SK-N-SH treated with all-trans-retinoic acid at 6 μM for 48 hours (cell line): ENCODE measurements around the gene CRACR2A.
A peak's percentile ranks its signal among the peaks of the same experiment; 100 is the strongest.

ENCODE experiments used
- ATAC-seq: fragments of 200-7000 bp; cut with Tn5 transposase; 3 replicates; pipeline ENCODE4 v1.9.1; 2020; ENCODE audit warnings: mild to moderate bottlenecking, moderate library complexity
- ARNTL ChIP-seq: fragments of 450-650 bp; formaldehyde crosslinking; IDR thresholded peaks from 2 replicates; pipeline ENCODE4 v1.5.0; 2020; ENCODE audit warnings: low read depth, mild to moderate bottlenecking, moderate library complexity, borderline replicate concordance
- BACH2 ChIP-seq: fragments of 250-450 bp; sonication (Bioruptor Pico); IDR thresholded peaks from 2 replicates; pipeline ENCODE4 v1.9.0; 2021; ENCODE audit warnings: mild to moderate bottlenecking, borderline replicate concordance
- CREB5 ChIP-seq: fragments of 250-450 bp; sonication (Bioruptor Pico); IDR thresholded peaks from 2 replicates; pipeline ENCODE4 v1.5.1; 2020; ENCODE audit warnings: low read depth, mild to moderate bottlenecking, moderate library complexity
- CSRNP3 ChIP-seq: fragments of 250-450 bp; sonication (Bioruptor Pico); IDR thresholded peaks from 2 replicates; pipeline ENCODE4 v1.5.1; 2021; ENCODE audit warnings: mild to moderate bottlenecking, moderate library complexity
- GLIS3 ChIP-seq: fragments of 250-450 bp; sonication (Bioruptor Pico); IDR thresholded peaks from 2 replicates; pipeline ENCODE4 v1.5.0; 2020; ENCODE audit warnings: mild to moderate bottlenecking, moderate library complexity
- ISL1 ChIP-seq: fragments of 250-450 bp; sonication (Bioruptor Pico); IDR thresholded peaks from 2 replicates; pipeline ENCODE4 v2.1.2; 2022; ENCODE audit warnings: mild to moderate bottlenecking, moderate library complexity
- OSR1 ChIP-seq: fragments of 250-450 bp; sonication (Bioruptor Pico); IDR thresholded peaks from 2 replicates; pipeline ENCODE4 v1.8.0; 2022; ENCODE audit warnings: moderate library complexity, mild to moderate bottlenecking, inconsistent platforms
- PATZ1 ChIP-seq: fragments of 250-450 bp; sonication (Bioruptor Pico); IDR thresholded peaks from 2 replicates; pipeline ENCODE4 v1.8.0; 2020; ENCODE audit warnings: mild to moderate bottlenecking, moderate library complexity, borderline replicate concordance
- POU6F1 ChIP-seq: fragments of 250-450 bp; sonication (Bioruptor Pico); IDR thresholded peaks from 2 replicates; pipeline ENCODE4 v1.8.0; 2021; ENCODE audit warnings: low read depth, mild to moderate bottlenecking, moderate library complexity, borderline replicate concordance
- PPARA ChIP-seq: fragments of 250-450 bp; sonication (Bioruptor Pico); IDR thresholded peaks from 2 replicates; pipeline ENCODE4 v1.5.0; 2020; ENCODE audit warnings: mild to moderate bottlenecking, borderline replicate concordance
- RARB ChIP-seq: fragments of 250-450 bp; sonication (Bioruptor Pico); IDR thresholded peaks from 2 replicates; pipeline ENCODE4 v1.8.0; 2021; ENCODE audit warnings: mild to moderate bottlenecking, moderate library complexity
- TCF4 ChIP-seq: fragments of 250-450 bp; sonication (Bioruptor Pico); IDR thresholded peaks from 2 replicates; pipeline ENCODE4 v1.8.0; 2021; ENCODE audit warnings: mild to moderate bottlenecking, moderate library complexity, borderline replicate concordance
- TOX ChIP-seq: fragments of 250-450 bp; sonication (Bioruptor Pico); IDR thresholded peaks from 2 replicates; pipeline ENCODE4 v1.8.0; 2021; ENCODE audit warnings: mild to moderate bottlenecking, moderate library complexity, borderline replicate concordance
- TSHZ2 ChIP-seq: fragments of 250-450 bp; sonication (Bioruptor Pico); IDR thresholded peaks from 2 replicates; pipeline ENCODE4 v1.5.0; 2020; ENCODE audit warnings: mild to moderate bottlenecking, moderate library complexity
- ZC3H10 ChIP-seq: fragments of 250-450 bp; sonication (Bioruptor Pico); IDR thresholded peaks from 2 replicates; pipeline ENCODE4 v1.5.1; 2021; ENCODE audit warnings: mild to moderate bottlenecking, moderate library complexity
- ZFP30 ChIP-seq: fragments of 450-650 bp; formaldehyde crosslinking; IDR thresholded peaks from 2 replicates; pipeline ENCODE4 v1.5.0; 2022; ENCODE audit warnings: mild to moderate bottlenecking, moderate library complexity
- ZNF565 ChIP-seq: fragments of 450-650 bp; formaldehyde crosslinking; conservative IDR thresholded peaks from 2 replicates; pipeline ENCODE4 v1.5.0; 2020; ENCODE audit warnings: low read depth, mild to moderate bottlenecking, moderate library complexity
- ZNF70 ChIP-seq: fragments of 450-650 bp; formaldehyde crosslinking; IDR thresholded peaks from 2 replicates; pipeline ENCODE4 v1.5.0; 2020; ENCODE audit warnings: mild to moderate bottlenecking, moderate library complexity
- ZNF8 ChIP-seq: fragments of 450-650 bp; formaldehyde crosslinking; IDR thresholded peaks from 2 replicates; pipeline ENCODE4 v1.5.0; 2020; ENCODE audit warnings: mild to moderate bottlenecking, moderate library complexity

Gene CRACR2A

GRCh38 chr12:3789838-3790237 lies 36.9 kb upstream of the CRACR2A start (continued):
- TF ChIP-seq TSHZ2 (CRISPR knock-in tag) (no peak), TOX (CRISPR knock-in tag) (no peak)

GRCh38 chr12:3777206-3777809 lies 24.4 kb upstream of the CRACR2A start:
- TF ChIP-seq RARB (no peak), ISL1 (CRISPR knock-in tag) (no peak), POU6F1 (CRISPR knock-in tag) (no peak), GLIS3 (CRISPR knock-in tag) (no peak), BACH2 (CRISPR knock-in tag) (no peak), ZNF70 (no peak), TCF4 (no peak), CSRNP3 (CRISPR knock-in tag) (no peak), TSHZ2 (CRISPR knock-in tag) (no peak), PPARA (CRISPR knock-in tag) (no peak), ARNTL (CRISPR knock-in tag) (no peak), ZNF565 (CRISPR knock-in tag) (no peak), OSR1 (CRISPR knock-in tag) (no peak), PATZ1 (CRISPR knock-in tag) (no peak)
- TF ChIP-seq, all 23 proteins: peak for 0
- ATAC-seq: peak; percentile 83

- TF ChIP-seq PATZ1 (CRISPR knock-in tag) (no peak), CREB5 (CRISPR knock-in tag) (no peak), ZC3H10 (no peak), ZFP30 (CRISPR knock-in tag) (no peak), ZNF70 (no peak), ZNF8 (CRISPR knock-in tag) (no peak), TOX (CRISPR knock-in tag) (no peak)
- ATAC-seq: no peak
These were observed 22.6 kb upstream of the CRACR2A start for GRCh38 chr12:3775385-3776035.
